NCI-H2196 treated with DMSO at 0.1 percent for 48 hours (cell line): ENCODE measurements around the gene MADCAM1.
"Not testable (repeated sequence)": the region's sequence is repeated elsewhere in the genome, so short reads cannot be mapped to it uniquely, and the experiment has no call there.

Experiments used
- DNase-seq: peaks from one replicate; lab custom pipeline; 2025; ENCODE audit not compliant: unreplicated experiment; lab: John Stamatoyannopoulos, UW

Gene MADCAM1

DNA sequence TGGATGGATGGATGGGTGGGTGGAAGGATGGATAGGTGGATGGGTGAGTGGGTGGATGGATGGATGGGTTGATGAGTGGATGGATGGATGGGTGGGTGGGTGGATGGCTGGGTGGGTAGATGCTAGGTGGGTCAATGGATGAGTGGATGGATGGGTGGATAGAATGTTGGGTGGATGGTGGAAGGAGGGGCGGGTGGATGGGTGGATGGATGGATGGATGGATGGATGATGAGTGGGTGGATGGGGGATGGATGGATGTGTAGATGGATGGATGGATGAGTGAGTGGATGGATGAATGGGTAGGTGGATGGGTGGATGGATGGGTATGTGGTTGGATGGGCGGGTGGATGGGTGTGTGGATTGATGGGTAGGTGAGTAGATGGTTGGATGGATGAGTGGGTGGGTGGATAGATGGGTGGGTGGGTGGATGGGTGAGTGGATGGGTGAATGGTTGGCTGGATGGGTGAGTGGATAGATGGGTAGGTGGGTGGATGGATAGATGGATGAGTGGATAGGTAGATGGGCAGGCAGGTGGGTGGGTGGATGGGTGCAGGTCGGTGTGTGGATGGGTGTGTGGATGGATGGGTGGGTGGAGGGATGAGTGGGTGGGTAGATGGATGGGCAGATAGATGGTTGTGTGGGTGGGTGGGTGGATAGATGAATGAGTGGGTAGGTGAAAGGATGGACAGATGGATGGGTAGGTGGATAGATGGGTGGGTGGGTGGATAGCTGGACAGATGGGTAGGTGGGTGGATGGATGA is 31.1 kb upstream of the MADCAM1 start:
- no peak for DNase-seq

DNA sequence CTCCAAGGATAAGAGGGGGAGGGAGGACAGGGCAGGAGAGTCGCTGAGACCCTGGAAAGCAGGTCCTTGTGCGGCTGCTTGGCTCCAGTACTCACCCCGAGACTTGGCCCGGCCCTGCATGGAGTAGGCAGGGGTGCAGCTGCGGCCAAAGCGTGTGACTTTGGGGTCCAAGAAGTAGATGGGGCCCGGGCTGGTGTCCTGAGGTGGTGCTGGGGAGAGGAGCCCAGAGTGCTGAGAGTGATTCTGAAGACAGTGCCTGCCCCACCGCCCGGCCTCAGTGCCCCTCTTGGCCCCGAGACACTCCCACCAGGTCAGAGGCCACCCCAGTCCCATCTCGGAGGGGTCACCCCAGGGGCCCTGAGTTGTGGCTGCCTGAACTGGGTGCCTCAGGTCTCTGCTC is 28.7 kb upstream of the MADCAM1 start:
- DNase-seq = no peak

DNA sequence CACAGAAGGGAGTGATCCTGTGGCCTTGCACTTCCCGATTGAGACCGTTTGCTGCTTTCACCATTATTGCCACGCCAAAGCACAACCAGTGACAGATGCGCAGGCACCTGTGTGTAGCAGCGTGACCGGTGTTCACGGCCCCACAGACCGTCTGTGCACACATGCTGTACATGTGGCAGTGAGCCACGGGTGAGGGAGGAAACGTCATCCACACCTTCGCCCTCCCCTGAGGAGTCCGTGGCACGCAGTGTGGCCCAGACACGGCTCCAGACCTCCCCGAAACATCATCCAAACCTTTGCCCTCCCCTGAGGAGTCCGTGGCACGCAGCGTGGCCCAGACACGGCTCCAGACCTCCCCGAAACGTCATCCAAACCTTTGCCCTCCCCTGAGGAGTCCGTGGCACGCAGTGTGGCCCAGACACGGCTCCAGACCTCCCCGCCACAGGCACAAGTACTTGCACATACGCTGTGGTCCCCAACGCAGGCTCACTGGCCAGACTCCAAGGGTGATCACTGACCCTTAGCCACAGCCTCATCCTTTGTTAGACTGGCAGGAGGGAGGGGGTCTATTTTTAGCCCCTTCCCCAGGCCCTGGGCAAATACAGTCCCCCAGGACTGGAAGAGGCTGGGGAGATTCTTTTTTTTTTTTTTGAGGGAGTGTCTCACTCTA is 27.6 kb upstream of the MADCAM1 start:
- no peak for DNase-seq

DNA sequence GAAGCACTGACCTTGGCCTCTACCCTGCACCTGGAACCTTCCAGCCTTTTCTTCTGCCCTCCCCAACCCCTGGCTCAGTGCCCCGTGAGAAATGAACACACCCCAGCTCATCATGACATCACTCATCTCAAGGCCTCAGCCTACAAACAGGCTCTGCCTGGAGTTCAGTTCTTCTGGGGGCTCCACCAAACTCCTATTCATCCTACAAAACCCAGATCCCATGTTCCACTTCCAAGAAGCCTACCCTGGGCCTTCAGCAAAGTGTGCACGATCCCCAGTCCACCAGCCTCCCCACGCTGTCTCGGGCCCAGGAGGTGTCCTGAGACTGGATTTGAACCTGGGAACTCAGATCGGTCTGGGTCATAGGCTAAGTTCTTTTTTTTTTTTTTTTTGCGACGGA is 26.5 kb upstream of the MADCAM1 start:
- DNase-seq = no peak

DNA sequence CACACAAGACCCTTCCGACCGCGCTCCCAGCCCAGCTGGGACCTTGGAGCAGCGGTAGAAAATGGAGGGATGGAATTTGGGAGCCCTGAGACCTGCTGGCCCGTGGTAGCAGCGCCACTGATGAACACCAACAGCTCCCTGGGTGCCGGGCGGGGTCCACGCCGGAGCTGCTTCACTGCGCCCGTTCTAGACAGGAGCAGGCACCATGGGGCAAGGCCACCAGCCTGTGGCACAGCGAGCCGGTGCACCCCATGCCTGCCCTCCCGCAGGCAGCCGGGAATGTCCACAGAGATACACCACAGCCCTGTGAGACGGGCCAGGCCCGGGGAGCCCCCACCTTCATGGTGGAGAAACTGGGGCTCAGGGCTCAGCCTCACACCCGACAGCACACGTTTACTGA is 25.6 kb upstream of the MADCAM1 start:
- DNase-seq = no peak

DNA sequence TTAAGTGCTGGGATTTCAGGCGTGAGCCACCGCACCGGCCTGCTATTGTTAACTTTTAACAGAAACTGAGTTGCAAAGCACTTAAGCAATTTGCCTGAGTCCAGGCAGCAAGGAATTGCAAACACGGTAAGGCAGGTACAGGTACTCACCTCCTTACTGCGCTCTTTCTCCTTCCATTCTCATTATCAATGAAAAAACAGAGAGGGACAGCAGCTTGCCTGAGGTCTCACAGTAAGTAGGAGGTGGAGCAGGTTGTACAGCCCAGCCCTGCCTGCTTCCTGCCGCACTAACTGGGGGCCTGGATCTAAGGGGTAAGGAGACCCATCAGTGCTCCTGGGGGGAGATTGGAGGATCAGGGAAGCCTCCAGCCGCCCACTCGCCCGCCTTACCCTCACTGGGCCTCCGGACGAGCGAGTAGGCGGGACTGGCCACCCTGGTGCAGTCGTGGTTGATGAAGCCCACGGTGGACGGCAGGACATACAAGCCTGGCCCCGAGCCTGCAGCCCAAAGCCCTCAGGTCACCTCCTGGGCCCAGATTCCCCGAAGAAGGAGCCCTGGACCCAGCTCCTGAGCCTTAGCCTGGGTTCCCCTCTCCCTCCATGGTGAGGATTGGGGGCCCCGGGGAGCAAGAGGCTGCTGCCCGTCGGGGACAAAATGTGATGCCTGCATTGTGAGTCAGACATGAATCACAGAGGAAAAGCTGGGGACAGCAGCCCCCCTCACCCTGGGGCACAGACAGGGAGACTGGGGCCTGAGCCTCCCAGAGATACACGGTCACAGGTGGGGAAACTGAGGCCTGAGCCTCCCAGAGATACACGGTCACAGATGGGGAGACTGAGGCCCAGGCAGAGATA is 24.1 kb upstream of the MADCAM1 start:
- no peak for DNase-seq

DNA sequence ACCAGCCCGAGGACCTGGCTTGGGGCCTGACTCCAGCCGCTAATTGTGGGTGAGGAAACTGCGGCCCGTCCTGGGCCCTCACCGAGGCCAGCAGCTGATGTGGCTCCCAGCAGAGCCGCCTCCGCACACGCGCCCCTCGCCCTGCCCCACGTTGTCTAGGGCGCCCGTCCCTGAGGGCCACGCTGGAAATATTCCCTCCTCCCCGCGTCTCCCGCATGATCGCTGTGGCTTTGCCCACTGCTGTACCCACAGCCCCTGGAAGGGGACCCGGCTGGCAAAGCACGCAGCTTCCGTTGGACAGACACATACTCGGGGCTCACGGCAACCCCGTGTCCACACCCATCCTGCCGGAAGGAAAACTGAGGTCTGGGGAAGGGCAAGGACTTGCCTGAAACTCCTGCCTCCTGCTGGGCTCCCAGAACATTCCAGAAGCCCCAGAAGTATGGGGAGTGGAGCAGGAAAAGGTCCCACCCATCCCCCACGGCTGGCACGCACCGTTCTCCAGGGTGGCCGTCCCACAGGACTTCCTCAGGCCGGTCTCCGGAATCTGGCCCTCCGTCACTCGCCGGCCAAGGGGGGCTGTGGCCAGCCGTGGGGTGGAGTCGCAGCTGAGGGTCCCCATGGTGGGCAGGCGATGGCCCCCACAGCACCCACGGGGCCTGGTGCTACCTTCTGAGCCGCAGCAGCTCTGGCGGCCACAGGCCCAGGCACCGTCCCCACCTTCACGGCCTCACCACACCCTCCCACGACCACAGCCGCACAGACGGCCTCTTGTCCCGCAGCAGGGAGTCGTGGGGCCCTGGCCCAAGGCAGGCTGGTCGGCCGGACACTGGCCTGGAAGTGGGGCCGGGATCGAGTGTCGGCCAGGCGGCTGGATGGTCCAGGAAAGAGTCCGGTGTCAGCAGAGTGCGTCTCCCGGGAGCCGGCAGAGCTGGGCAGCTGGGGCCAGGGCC is 21.9 kb upstream of the MADCAM1 start:
- DNase-seq = no peak

DNA sequence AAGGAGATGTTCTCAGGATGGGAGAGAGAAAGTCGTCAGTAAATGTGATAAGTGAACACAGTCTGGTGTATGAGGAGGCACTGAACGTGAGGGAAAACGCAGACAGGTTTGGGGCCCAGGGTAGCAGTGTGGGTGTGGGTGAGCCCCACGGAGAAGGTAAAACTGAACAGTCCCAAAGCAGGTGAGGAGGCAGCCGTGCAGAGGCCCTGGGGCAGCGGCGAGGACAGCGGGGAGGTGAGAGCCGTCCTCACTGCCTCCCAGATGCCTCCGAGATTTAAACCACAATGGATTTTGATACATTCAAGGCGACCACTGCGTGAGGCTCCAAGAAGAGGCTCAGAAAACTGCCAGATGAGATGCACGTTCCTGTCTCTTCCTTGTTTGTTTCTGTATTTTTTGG is 20.9 kb upstream of the MADCAM1 start:
- DNase-seq = no peak

DNA sequence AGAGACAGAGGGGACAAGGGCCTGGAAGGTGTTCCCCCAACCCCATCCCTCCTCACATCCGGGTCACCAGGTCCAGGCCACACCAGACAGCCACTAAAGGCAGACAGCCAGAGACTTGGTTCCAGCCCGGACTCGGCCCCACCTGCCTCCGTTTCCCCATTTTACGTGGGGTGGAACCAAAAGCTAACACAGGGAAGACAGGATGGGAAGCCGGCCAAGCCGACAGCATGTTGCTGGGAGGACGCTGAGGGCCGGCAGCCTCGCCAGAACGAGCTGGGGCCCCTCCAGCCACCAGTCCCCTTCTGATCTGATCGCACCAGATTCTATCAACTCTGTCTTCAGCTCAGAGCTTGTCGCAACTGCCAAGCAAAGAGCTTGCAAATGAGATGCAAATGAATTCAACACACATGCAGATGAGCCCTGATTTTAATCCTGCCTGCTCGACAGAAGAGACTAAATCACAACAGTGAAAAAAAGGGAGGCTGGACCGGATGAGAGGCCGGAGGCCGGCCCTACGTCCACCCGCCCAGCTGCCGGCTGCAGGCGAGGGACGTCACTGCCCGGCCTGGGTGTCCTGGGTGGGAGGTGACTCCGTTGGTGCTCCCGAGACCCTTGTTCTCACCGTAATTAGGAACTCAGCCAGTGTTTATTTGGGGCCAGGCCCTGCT is 17.9 kb upstream of the MADCAM1 start:
- no peak for DNase-seq

DNA sequence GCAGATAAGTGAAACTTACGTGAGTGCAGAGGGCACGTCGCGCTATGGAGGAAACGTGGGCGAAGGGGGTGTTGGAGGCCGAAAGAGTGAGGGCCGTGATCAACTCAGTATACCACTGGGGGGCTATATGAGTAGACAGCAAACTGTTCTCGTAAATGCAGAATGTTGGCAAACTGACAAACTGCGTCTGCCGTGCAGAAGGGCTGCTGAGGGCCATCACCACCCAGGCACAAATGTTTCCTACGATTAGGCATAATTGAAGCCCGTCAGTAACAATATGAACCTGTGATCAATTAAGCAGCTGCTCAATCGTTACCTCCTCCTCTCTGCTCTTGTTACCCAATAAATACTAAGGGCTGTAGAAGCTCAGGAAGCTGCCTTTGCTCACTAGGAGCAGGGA is 17.3 kb upstream of the MADCAM1 start:
- no peak for DNase-seq

DNA sequence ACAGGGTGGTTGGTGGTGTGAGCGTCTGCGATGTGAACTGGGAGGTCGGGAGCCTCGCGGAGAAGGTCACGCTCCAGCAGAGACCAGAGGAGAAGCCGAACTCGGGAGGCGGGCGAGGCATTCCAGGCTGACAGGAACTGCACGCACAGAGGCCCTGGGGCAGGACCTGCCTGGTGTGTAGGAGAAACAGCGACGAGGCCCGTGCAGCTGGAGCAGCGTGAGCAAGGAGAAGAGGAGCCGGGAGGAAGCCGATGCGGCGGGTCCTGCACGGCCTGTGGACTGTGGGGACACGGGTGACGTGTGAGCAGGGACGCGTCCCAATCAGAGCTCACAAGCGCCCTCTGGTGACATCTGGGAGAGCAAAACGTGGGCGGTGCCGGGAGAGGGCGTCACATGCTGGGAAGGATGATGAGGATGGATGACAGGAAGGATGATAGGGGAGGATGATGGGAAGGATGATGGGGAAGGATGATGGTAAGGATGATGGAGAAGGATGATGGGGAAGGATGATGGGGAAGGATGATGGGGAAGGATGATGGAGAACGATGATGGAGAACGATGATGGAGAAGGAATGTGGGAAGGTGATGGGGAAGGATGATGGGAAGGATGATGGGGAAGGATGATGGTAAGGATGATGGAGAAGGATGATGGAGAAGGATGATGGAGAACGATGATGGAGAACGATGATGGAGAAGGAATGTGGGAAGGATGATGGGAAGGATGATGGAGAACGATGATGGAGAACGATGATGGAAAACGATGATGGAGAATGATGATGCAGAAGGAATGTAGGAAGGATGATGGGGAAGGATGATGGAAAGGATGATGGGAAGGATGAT is 16.1 kb upstream of the MADCAM1 start:
- no peak for DNase-seq

DNA sequence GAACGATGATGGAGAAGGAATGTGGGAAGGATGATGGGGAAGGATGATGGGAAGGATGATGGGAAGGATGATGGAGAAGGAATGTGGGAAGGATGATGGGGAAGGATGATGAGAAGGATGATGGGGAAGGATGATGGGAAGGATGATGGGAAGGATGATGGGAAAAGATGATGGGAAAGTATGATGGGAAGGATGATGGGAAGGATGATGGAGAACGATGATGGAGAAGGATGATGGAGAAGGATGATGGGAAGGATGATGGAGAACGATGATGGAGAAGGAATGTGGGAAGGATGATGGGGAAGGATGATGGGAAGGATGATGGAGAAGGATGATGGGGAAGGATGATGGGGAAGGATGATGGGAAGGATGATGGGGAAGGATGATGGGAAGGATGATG is 15.2 kb upstream of the MADCAM1 start:
- not testable (repeated sequence) for DNase-seq

DNA sequence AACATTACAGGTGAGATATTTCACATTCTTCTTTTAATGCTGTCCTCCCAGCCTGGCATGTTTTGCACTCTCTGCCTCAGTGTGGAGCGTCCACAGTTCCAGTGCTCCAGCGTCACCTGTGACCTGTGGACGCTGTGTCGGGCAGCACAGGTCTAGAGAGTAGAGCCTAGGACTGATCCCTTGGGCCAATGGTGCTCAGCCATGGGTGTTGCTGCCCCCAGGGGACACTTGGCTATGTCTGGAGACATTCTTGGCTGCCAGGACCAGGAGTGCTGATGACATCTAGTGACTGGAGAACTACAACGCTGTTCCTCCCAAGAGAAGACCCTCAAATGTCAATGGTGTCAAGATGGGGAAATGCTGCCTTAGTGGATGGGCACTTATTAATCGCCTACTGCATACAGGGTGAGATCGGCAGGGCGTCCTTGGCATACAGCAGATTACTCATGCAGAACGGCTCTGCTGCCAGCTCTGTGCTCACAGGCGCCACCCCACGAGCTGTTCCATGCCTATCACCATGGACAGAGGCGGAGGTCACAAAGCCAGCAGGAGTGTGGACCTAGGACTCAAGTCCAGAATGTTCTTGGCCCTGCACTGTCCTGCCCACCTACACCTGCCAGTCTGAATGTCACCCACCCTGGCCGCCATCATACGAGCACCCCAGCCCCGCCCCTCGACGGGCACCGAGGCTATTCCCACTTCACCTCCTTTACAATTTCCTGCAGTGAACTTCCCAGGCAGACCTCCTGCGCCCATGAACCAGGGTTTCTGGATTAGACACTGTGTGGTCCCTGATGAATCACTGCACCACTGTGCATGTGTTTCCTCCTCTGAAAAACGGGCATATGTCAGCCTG is 13.9 kb upstream of the MADCAM1 start:
- DNase-seq = no peak

DNA sequence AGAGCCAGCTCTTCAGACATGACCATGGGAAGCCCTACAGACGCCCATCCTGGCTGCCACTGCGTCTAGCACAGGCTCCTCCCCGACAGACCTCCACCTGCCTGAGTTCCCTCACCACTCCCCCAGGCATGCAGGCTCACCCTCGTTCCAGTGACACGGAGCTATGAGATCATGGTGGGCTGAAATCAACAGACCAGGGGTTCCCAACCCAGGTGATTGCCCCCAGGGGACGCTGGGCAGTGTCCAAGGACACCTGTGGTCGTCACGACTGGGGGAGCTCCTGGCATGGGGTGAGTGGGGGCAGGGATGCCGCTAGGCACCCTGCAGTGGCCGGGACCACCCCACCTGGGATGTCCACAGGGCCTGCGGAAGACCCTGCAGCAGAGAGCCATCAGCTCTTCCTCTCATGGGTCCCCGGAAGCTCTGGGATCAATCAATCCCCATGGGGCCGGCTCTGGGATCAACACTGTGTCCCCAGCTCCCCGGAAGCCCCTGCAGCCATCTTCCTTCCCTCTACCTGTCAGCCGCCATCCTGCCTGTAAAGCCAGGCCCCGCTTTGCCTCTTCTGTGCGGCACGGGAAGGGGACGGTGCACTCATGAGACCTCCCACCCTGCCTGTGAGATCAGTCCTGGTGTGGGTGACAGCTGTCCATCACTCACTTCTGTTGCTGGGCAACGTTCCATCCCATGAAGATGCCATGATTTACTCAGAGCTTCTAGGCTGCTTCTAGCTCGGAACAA is 12.8 kb upstream of the MADCAM1 start:
- no peak for DNase-seq

DNA sequence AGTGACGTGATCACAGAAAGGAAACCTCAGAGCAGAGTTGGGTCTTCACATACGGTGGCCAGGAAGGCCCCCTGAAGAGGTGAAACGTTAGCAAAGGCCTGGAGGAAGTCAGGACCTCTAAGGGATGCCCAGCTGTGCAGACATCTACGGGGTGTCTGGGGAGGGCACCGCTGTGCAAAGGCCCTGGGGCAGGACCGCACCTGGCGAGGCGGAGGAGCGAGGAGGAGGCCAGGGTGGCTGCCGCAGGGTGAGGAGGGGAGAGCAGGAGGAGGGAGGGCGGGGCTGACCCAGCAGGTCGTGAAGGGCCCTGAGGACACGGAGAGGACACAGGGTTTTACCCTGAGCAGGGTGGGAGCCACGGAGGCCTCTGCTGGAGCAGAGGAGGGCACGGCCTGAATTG is 11.8 kb upstream of the MADCAM1 start:
- DNase-seq = no peak

DNA sequence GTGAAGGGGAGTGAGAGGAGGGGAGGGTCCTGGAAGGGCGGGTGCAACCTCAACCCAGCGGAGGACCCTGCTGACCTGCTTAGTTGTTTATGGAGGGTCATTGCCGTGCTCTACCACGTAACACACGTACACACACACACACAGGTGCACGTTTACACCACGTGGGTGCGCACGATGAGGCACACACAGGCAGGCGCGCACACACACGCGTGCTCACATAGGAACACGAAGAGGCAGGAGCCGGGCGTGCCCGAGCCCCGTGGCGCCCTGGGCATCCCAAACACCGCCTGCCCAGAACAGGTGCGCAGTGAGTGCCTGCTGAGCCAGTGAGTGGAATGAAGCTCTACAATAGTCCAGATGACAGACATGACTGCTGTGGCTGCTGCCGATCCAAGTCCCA is 11.2 kb upstream of the MADCAM1 start:
- no peak for DNase-seq

DNA sequence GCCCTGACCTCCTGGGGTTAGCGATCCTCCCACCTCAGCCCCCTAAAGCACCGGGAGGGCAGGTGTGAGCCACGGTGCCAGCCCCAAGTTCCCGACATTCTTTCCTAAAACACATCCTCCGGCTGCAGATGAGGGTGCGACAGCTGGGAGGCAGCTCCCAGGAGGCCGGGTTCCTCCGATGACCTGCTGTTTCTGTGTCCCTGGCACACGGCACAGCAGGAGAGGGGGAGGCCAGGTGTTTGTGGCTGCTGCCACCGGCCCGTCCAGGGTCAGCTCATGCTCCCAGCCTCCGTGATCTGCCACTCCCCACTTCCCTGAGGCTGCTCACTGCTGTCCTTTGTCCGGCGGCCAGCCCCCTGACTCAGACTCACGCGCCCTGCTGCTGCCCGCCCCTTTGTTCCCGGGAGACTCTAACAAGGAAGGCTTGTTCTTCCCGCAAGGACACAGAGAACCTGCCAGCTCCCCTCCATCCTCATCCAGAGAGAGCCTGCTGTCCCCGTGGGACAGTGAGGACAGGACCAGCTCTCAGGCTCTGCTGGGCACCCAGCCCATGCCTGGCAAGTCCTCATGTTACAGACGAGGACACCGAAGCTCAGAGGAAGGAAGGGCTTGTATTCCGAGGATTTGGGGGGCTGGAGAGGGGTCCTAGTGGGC is 10.6 kb upstream of the MADCAM1 start:
- no peak for DNase-seq
